Measurements from ENCODE around the gene LDLRAP1.

- TF ChIP-seq CTCF (IDR thresholded peaks at IDR 0.05; ENCODE audit: insufficient read depth, low read length, poor library complexity, severe bottlenecking) (no peak), EZH2phosphoT487 (conservative IDR thresholded peaks at IDR 0.05; ENCODE audit: low read length) (no peak)
Observed at GRCh38 chr1:25502957-25503356, 40.4 kb upstream of the LDLRAP1 start.
